Cardiac fibroblast (primary cell): ENCODE results near the gene AEN.

Experiments used
- DNase-seq, 2 donors: peaks; one replicate each; pipeline versions ENCODE4 v3.0.0 to v3.0.0-alpha.2; 2010; ENCODE audit warnings: low read depth in 2 of 2
- H3K4me3 ChIP-seq, 2 donors: replicated peaks in 1 of 2; 1 replicate in 1 of 2; 2 replicates in 1 of 2; pipeline ENCODE4 v1.5.1; 2011; ENCODE audit warnings: low read depth in 2 of 2, low read length in 2 of 2, mild to moderate bottlenecking in 2 of 2, moderate library complexity in 1 of 2
- CTCF ChIP-seq: IDR thresholded peaks from one replicate; pipeline ENCODE4 v1.5.1; 2011; ENCODE audit warnings: low read depth, mild to moderate bottlenecking, low read length, inconsistent platforms

AEN gene

GRCh38 chr15:88619796-88620195 lies 1.3 kb upstream of the AEN start:
- no peak for DNase-seq
- TF ChIP-seq CTCF, result no peak
- no peak overlapping the region for H3K4me3 ChIP-seq

- TF ChIP-seq CTCF, result no peak
- H3K4me3 ChIP-seq, result peak overlapping the region; percentile 65 to 73
- peak; percentile 51 to 64 for DNase-seq
Measured at GRCh38 chr15:88621789-88622604, 857 bp downstream of the AEN start.

- TF ChIP-seq CTCF, result no peak
- no peak for DNase-seq
- H3K4me3 ChIP-seq, result peak overlapping the region; percentile 65 to 73
Measured at GRCh38 chr15:88622605-88622975, 1.4 kb downstream of the AEN start.

GRCh38 chr15:88623061-88623460 lies 1.9 kb downstream of the AEN start:
- TF ChIP-seq CTCF, result no peak
- peak overlapping the region; percentile 65 to 73 for H3K4me3 ChIP-seq
- peak; percentile 44 to 90 for DNase-seq

- DNase-seq, result no peak
- peak overlapping the region in 1 of 2 donors; percentile 65 for H3K4me3 ChIP-seq
- no peak for TF ChIP-seq CTCF
Measured at GRCh38 chr15:88623632-88624031, 2.5 kb downstream of the AEN start.

- H3K4me3 ChIP-seq, result no peak overlapping the region
- peak; percentile 52 to 71 for DNase-seq
- TF ChIP-seq CTCF, result peak; percentile 36
Measured at GRCh38 chr15:88624156-88624970, 3.2 kb downstream of the AEN start.
